HG02885 (cell line): ENCODE data around the gene MAD2L1BP.

ENCODE experiments used
- ATAC-seq: cut with Tn5 transposase; IDR thresholded peaks from one replicate; pipeline ENCODE4 v1.9.1; 2021; ENCODE audit warnings: mild to moderate bottlenecking; ENCODE audit not compliant: unreplicated experiment, poor library complexity

MAD2L1BP gene

DNA sequence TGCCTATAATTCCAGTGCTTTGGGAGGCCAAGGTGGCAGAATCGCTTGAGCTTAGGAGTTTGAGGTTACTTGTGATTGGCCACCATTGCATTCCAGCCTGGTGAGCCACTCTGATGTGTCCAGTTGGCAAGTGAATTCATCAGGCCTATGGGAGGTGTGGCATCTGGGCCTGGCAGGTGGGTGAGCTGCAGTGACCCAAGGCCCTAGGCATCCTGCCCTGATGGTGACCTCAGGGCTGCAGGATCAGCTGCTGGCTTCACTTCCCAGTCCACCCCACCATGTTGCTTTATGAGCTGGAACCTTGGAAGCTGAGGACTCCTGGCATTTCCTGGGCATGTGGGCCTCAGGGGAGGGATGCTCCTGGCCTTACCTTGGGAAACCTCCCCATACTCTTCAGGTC is 29.7 kb downstream of the MAD2L1BP start:
- ATAC-seq, result no peak

DNA sequence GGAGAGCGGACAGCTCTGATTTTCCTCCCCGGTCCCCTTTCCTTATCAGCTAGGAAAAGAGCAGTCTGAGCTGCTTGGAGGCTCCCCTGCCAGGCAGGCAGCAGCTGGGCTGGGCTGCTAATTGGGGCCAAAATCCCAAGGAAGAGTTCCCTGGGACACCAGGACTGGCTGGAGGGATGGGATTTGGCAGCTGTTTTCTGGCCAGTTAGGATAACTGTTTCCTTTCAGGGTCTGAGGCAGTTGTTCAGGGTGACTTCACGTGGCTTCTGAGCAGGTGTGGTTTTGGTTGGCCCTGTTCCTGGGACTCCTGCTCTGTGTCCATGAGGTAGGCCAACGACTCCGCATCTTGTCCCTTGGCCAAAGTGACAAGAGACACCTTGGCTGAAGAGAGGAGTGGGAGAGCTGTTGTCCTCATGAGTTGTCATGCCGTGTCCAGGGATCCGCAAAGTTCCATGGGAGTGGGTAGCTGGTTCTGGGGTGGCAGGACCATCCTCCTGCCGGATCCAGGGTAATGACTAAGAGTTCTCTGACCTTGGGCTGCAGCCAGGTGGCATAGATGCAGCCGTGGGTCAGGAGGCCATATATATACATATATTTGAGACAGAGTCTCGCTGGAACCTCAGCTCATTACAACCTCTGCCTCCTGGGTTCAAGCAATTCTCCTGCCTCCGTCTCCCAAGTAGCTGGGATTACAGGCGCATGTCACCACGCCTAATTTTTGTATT is 30.7 kb downstream of the MAD2L1BP start:
- ATAC-seq, result no peak

DNA sequence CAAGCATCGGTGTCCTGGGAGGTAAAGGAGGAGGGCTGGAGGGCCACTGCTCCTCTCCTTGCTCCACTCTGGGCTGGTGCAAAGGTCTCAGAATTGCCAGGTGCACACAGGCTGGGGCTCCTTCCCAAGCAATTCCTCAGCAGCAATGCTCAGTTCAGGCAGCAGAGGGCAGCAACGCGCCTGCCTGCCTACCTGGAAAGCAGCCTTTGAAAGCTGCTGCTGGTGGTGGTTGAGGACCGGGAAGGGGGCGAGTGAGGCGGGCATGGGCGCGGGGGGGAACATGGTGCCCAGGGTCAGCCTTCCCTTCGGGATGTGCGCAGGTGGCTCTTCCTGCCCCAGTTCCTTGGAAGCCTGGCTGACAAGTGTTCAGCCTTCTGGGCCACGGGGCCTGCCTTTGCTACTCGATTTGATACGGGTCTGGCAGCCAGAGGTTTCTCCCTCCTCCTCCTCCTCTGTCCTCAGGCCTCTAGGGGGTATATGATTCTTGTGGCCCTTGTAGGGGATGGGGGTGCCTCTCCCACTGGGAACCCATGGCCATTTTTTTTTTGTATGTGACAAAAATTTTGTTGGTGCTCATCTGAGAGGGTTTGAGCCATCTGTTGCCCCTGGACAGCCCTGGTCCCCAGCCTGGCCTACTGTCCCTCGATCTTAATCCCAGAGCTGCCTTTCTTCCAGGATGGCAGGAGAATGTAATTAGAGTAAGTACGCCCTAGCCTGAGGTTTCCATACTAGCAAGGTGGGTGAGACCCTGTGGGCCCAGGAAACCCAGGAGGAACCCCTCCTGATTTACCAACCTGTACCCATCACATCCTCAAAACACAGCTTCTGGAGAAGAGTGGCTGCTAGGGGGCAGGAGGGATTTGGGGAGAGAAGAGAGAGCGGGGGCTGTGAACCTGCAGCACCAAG is 31.9 kb downstream of the MAD2L1BP start:
- ATAC-seq, result no peak

DNA sequence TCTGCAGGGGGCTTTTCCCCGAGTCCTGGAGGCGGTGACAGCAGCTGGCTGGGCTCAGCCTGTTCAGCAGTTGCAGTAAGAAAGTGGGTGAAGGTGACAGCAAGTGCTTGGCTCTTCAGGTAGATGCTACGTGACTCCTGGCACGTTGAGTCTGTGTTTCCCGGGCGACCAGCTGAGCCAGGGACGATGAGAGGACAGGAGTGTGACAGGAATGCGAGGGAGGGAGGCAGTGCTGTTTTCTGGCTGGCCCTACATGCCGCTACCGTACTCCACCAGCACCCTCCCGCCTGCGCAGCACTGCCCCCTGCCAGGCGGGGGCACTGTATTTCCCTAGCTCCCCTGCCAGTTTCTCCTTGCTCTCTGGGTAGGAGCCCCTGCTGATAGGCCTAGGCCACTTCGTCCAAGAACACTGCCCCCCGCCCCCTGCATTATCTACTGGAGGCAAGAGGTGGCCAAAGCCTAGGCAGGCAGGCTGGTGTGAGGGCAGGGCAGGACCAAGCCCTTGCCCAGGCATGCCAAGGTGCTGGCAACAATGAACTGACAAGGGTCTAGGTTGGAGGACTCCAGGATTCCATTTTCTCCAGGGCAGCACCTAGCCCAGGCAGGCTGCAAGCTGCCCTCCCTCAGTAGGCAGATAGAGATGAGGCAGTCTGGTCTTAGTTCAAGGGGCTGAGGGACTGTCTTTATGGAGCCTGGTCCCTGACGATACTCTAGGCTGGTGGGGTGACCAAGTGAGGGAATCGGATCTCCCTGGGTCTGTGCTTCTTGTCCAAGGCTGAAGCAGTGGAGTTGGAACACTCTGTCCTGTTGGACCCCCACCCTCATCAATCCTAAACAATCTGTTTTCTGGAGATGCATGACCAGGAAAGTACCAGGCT is 32.8 kb downstream of the MAD2L1BP start:
- ATAC-seq, result peak; percentile 57

DNA sequence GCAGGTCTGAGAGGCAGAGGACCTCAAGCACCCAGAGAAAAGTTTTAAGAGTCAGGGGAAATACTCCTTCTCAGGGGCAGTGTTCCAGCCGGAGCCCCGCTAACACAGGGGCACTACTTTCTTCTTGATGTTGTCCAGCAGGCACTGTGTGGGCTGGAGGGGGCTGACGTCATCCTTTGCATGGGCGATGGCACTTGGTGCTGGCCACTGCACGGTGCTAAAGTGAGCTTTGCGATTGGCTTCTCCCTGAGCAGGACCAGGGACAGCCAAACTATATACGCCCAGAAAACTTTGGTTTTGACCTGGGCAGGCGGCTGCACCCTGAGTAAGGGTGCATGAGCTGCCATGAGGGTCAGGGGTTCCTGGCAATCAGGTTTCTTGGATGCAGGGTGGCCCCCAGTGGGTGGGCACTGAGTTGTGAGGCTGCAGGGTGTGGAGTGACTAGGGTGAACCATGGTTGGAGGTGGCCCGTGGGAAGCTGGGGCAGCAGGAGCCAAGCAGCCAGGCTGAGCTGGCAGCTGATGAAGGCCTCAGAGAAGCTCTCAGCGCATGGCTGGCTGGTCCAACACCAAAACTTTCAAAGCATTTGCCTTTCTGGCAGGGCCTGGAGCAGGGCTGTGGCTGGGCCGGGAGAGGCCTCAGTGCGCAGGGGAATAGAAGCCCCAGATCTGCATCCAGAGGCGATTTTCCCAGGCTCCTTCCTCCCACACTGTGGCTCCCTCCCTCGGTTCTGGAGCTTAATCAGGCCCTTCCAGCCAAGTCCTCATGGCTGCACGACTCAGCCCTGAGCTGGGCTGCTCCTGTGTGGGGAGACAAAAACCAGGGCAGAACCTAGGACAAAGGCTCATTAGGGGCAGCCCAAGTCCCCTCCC is 33.6 kb downstream of the MAD2L1BP start:
- no peak for ATAC-seq

- no peak for ATAC-seq
Observed at GRCh38 chr6:43669922-43670622, 34.4 kb downstream of the MAD2L1BP start.

- no peak for ATAC-seq
Observed at GRCh38 chr6:43670623-43670986, 35.0 kb downstream of the MAD2L1BP start.

GRCh38 chr6:43671011-43671800 is 35.6 kb downstream of the MAD2L1BP start:
- ATAC-seq, result no peak

DNA sequence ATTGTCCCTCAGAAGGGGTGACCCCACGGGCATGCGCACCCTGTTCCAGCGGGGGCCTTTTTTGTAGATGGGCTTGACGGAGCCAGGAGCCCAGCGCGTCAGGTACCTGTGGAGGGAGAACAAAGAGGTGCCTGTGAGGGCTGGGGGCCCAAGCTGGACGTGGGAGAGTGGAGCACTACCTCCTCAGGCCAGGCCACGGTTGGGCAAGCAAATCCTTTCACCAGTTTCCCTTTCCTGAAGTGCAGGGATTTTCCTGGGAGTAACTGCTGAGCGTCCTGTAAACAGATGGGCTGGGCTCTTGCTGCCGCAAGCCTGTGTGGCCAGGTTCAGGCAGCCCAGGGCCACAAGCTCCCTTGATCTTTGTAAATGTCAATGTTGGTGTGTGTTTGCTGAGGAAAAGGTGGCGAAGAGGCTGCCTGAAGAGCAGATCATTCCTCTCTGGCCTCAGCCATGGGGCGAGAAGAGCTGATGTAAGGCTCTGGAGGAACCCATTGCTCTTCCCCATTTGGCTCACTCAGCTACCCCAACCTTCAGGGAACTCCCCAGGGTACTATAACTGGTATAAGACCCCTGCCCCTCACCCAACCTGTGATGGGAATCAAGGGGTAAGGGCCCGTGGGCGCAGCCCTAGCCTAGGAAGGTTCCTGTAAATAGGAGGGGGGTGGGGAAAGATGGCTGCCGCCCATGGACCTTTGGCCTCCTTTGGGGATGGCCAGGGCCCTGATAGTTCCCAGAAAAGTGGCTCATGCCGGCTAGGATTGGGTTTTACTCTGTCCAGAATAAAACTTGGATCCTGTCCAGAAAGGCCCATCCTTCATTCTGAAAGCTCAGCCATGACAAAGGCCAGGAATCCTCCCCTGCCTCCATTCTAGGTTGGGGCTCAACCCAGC is 36.4 kb downstream of the MAD2L1BP start:
- no peak for ATAC-seq

DNA sequence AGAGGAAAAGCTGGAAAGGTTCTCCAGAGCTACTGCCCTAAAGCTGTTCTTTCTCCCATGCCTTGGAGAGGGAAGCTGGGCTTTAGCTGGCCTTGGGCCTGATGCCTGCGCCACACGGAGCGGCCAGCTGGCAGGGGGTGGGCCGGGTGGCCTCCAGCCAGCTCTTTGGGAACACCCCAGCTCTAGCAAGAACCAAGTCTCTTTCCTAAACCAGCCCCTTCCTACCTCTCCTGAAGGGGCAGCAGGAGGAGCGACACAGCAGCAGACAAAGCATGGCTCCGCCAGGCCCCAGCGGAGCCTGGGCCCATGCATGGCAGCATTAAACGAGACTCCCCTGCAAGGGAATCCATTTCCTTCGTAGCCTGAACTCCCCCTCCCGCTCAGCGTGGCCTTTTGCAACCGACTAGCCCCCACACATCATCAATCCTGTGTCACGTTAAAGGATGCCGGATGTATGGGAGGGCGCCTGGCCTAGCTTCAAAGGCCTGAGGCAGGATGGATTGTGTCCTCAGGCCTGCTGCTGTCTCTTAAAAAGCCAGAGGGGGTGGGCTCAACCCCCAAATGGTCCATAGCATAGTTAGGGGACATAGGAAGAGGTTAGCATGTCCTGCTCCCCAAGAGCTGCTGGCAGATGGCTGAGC is 37.9 kb downstream of the MAD2L1BP start:
- no peak for ATAC-seq

- ATAC-seq, result no peak
Observed at GRCh38 chr6:43674291-43674690, 38.7 kb downstream of the MAD2L1BP start.

GRCh38 chr6:43674921-43675320 is 39.3 kb downstream of the MAD2L1BP start:
- ATAC-seq, result no peak

GRCh38 chr6:43676962-43677606 is 41.4 kb downstream of the MAD2L1BP start:
- ATAC-seq, result no peak

DNA sequence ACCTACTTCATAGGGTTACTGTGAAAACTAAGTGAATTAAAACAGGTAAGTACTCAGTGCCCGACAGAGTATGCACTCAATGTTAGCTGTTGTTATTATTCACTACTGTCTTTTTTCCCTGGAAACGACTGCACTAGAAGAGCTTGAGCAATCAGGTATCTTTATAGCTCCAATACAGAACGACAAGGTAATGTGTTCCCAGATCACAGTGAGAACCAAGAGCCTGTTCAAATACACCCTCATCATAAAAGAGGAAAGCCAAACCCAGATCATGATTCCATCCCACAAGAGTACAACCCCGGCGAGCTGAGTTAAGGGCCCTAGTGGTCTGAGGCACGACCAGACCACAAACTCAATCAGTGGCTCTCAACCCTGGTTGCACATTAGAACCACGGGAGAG is 42.1 kb downstream of the MAD2L1BP start:
- no peak for ATAC-seq

DNA sequence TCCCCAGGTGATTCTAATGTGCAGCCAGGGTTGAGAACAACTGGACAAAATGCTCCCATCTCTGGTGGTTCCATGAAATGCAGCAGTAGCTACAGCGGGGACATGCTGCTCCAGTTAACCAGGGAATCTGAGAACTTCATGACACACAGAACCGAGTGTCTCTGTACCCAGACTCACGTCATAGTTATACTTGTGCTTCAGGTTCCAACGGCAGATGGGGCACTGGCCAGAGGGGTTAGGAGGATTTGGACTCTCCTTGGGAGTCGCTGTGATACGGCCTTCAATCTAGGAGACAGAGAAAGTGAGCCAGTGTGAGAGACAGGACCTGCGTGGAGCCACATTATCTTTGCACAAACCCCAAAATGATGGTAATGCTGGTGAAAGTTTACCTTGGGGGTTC is 42.7 kb downstream of the MAD2L1BP start:
- ATAC-seq, result no peak

DNA sequence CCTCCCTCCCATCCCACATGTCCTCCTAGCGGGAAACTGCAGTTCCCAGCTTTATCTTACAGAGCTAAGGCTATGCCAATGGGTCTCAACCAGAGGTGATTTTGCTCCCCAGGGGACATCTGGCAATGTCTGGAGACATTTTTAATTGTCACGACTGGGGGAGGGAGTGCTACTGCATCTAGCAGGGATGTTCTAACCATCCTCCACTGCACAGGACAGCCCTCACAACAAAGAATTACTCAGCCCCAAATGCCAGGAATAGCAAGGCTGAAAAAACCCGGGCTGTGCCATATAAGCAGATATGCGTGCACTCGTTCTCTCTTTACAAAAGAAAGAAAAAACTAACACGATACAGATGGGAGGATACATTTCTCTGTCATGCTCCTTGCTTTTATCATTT is 43.4 kb downstream of the MAD2L1BP start:
- no peak for ATAC-seq
